ENCODE data around the gene CHI3L1.
"Not testable (repeated sequence)": the region's sequence is repeated elsewhere in the genome, so short reads cannot be mapped to it uniquely, and the experiment has no call there.

The CHI3L1 gene

GRCh38 chr1:203186446-203187303 lies at the start of gene CHI3L1:
TSS of gene CHI3L1 (minus strand) at chr1:203186704. CDS start at chr1:203186623, 81 bp downstream.
- DNase-seq = peak; percentile 91

DNA sequence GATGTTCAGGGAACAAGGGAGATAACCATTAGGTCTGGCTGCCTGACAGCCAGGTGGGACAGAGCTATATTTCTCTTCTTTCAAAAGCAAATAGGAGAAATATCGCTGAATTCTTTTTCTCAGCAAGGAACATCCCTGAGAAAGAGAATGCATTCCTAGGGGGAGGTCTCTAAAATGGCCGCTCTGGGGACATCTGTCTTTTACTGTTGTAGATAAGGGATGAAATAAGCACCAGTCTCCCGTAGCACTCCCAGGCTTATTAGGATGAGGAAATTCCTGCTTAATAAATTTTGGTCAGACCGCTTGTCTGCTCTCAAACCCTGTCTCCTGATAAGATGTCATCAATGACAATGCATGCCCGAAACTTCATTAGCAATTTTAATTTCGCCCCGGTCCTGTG lies 48.4 kb upstream of the CHI3L1 start:
- DNase-seq = not testable (repeated sequence)

DNA sequence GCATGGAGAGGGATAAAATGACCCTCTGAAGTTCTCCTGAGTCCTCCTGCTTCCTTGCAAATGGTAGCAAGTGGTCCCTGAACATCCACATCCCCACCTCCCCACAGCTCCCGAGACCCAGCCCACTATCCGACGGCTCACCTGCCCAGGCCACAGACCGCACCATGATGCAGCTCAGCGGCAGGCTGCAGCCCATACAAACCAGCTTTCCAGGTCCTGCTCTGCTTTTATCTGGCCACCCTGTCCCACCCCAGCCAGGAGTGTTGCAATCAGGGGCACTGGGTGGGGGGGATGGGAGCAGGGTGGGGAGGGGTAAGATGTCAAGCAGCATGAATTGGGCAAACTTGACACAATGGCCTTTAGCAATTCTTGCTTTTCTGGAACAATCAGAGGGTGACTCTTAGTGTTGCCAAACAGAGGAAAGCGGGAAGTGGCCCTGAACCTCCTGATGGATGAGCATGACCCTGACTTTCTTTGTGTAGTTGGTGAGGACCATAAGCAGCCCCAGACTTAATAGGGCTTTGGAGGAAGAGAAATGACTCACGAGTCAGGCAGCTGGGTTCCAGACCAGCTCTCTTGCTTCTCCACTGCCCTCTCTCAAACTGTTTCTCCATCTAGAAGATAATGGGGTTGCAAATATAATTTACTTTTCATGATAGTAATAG lies 43.1 kb upstream of the CHI3L1 start, which contains the start of gene CHIT1:
Gene CHIT1, minus strand, starts transcription at position 203 of the 665 bp plus-strand sequence. Its CDS starts 37 bp downstream, at position 166.
- no peak for DNase-seq

DNA sequence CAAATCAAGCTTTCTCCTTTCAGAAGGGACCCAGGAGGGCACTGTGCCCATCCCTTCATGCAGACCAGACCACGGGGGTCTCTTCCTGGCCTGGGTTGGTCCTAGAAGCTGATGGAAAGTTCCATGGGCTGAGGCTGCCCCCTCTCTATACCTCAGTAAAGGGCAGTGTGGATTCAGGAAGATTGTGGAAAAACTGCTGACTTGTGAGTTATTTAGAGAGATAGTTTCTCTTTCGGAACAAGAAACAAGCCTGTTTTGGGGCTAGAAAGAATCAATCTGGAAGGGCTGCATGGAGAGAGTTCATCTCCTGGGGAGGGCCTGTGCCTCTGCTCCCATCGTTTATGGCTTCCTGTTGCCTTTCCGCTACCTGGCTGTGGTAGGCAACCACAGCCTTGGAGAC lies 42.2 kb upstream of the CHI3L1 start:
- peak; percentile 23 for DNase-seq

- DNase-seq = no peak
Measured at GRCh38 chr1:203227371-203228083, 41.0 kb upstream of the CHI3L1 start.

- no peak for DNase-seq
Measured at GRCh38 chr1:203225071-203225470, 38.6 kb upstream of the CHI3L1 start.

- DNase-seq = no peak
Measured at GRCh38 chr1:203223012-203223775, 36.7 kb upstream of the CHI3L1 start.

DNA sequence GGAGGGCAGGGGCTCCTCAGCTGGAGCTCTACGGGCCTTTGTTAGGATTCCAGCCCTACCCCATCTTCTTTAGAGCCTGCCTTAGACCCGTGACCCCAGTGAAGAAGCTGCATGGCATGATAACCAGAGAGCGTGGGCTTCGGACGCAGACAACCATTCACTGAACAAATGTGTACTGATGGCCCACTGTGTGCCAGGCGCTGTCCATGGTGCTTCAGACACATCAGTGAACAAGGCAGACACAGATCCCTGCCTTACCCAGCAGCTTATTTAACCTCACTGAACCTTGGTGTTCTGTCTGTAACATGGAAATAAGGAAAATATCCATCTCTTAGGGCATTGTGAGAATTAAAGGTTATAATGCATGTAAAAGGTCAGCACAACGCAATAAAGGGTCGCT lies 33.4 kb upstream of the CHI3L1 start:
- DNase-seq = no peak

- no peak for DNase-seq
Measured at GRCh38 chr1:203219171-203219570, 32.7 kb upstream of the CHI3L1 start.

- DNase-seq = no peak
Measured at GRCh38 chr1:203217668-203218067, 31.2 kb upstream of the CHI3L1 start.

DNA sequence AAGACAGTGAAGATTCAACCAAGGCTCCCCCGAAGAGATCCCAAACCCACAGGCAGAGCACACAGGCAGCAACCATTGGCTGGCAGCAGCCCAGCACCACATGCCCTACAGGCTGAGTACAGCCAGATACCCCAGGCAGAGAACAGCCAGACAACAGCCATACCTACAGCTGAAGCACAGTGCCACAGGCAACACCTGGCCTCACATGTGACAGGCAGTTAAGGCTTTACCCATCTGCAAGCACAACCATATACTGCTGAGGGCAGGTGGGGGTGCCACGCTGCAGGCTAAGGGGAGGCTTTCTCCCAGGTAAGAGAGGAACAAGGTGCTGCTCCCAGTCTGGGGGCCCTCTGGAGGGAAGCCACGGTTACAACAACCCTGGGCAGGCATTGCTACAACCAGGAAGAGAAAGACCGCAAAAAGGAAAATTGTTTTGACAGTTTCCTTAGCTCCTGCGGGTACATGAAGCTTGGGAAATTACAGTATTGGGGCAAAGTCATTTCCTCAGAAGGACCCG lies 30.7 kb upstream of the CHI3L1 start:
- peak; percentile 64 for DNase-seq

DNA sequence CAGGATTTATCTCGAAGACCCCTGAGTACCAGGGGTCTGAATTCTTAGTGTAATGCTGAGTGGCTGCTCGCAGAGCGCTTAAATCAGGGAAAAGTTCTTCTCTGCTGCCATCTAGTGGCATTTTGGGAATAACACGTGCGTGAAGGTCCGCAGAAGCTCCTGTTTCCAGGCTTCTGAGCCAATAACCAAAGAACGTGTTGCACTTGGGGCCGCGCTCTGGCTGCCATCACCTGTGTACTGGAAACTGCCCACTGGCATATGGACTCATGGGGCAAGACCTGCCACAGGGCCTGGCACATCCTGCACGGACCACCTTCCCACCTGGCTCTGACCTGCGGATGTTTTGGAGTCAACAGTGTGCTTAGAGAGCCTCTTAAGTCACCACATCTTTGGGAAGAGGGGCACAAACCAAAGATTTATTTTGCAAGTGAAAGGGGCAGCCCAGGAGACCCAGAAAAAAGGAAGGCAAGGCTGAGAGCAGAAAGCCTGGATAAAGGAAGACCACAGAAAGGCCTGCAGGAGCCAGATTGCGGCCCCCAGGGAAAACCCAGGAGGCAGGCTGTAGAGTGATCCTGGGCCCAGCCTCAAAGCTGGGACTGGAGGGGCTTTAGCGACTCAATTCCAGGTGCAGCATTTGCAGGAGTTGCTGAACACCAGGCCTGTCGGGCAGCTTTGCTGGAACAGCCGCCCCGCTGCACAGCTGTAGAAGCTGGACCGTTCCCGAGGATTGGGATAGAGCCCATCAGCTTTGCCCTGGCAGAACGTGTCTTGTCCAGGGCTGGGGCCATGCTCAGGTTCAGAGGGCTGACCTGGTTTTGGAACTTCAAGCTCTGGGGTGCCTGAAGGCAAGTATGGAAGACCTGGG lies 30.0 kb upstream of the CHI3L1 start:
- peak; percentile 82 for DNase-seq

DNA sequence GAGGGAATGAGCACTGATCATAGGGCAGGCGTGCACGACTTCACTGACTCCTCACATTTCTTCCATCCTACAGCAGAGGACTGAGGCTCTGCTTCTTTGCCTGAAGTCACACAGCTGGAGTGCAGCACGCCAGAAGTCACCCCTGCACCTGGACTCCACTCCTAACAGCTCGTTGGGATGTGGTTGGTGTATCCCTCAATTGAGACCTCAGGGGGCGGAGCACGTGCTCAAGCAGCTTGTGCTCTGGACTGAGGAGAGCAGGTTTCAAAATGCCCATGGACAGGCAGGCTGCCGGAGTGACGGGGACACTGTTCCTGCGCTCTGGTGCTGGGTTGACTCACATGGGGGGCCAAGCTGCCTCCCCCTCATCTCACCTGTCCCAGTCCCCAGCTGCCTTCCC lies 29.1 kb upstream of the CHI3L1 start:
- DNase-seq = peak; percentile 37

- no peak for DNase-seq
Measured at GRCh38 chr1:203214871-203215270, 28.4 kb upstream of the CHI3L1 start.

GRCh38 chr1:203213126-203213525 lies 26.6 kb upstream of the CHI3L1 start:
- no peak for DNase-seq

DNA sequence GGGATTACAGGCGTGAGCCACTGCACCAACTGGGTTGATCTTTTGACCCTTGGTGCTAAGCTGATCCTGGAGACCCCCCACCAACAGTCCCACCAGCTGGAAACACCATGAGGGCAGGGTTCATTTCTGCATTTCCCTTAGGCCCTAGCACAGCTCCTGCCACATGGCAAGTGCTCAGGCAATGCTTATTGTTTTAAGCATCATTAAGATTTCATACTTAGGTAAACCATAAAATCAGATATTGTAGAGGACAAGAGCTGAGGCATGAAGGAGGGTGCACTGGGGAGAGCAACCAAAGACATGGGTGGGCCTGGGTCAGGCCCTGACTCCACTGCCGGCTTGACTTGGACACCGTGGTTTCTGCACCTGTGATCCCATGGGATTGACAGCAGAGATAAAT lies 25.3 kb upstream of the CHI3L1 start:
- no peak for DNase-seq

- no peak for DNase-seq
Measured at GRCh38 chr1:203210988-203211387, 24.5 kb upstream of the CHI3L1 start.

DNA sequence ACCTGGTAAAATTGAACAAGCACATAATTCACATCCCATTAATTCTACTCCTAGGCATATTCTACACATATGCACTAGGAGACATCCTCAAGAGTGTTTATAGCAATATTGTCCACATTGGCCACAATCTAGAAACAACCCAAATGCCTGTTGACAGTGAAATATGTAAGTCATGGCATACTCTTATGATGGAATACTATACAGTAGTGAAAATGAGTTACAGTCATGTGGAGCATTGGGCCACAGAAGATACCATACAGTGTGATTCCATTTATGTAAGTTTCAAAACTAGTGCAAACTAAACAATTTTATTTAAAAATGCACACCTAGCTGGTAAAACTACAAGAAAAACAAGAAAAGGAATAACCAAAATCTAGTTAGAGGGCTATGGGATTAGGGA lies 23.8 kb upstream of the CHI3L1 start:
- DNase-seq = no peak

GRCh38 chr1:203208181-203208580 lies 21.7 kb upstream of the CHI3L1 start:
- DNase-seq = no peak

DNA sequence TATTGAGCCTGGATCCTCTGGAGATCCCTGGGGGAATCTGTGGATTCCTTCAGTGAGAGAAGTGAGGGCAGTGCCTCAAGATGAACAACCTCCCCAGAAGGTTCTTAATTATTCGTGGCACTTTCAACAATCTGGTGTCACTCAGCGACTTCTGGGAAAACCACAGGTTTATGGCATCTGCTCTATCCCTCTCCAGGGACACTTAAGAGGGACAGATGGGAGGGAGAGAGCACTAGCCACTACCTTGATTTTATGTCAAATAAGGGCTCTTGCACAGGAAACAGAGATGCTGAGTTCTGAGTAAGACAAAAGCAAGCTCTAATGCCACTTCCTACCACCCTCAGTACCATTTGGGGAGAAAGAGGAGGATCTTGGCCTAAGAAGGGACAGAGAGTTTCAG lies 21.2 kb upstream of the CHI3L1 start:
- DNase-seq = no peak

GRCh38 chr1:203206129-203206687 lies 19.7 kb upstream of the CHI3L1 start:
- DNase-seq = no peak
